ENCODE measurements around the gene CLDN5.

CLDN5 gene

DNA sequence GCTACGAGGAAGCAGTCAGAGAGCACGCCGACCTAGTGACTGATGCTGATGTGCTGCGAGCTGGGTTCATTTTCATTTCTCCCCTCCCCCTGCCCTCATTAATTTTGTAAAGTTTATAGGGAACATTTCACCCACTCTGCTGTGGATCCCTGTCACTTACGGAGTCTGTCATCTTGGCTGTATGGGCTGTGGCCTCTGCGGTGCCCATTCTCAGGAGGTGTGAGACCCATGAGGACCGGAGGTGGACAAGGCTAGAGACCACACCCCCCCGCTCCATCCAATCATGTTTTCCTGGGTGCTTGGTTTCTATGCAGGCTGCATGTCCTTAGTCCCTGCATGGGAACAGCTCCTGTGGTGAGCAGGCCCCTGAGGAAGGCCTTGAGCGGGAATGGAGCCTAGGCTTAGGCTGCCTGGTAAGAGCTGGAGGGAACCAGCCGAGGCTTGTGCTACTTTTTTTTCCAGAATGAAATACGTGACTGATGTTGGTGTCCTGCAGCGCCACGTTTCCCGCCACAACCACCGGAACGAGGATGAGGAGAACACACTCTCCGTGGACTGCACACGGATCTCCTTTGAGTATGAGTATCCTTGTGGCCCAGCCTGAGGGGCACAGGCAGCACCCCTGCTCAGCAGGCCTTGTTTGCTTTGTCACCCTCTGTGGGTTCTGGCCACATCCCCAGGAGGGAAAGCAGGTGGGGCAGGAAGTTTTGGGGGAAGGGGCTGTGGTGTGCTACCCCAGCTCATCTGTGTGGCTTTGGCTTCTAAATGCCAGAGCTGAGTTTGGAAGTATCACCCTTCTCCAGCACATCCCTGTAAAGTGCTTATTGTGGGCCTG, 19.1 kb downstream of the CLDN5 start:
- no peak for DNase-seq (ENCODE audit: low spot score)

DNA sequence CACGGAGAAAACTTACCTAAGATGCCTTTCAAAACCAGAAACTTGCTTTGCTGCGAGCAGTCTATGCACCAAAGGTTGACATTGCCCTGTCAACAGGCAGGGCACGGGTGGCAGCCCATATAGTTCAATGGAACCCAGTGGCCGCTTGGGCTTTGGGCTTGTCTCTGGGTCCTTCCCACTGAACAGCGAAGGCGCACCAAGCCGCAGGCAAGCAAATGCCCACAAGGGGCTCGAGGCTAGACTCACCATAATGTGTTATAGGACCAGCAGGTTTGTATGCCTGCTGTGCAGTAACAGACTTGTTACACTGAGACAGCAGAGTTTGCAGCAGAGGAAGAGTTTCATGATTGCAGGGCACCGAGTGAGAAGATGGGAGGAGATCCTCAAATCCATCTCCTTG, 20.3 kb downstream of the CLDN5 start:
- no peak for DNase-seq (ENCODE audit: low spot score)

GRCh38 chr22:19503367-19503766, 20.8 kb downstream of the CLDN5 start:
- no peak for DNase-seq (ENCODE audit: low spot score)

GRCh38 chr22:19501897-19502447, 22.2 kb downstream of the CLDN5 start:
- no peak for DNase-seq (ENCODE audit: low spot score)

DNA sequence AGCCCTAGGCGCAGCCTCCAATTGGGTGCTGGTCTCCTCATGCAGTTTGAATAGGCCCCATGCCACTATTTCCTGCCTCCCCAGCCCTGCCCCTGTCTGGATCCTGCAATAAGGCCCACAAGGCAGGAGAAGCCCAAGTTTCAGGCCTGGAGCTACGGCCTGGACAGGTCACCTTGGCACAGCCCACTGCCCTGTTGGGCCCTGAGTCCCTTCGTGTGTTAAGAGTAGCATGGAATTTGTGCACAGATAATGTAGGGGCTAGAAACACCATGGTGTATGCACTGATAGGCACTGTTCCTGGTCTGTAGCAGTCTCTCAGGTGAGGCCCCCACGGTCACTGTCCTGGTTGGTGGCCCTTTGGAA, 24.3 kb downstream of the CLDN5 start:
- DNase-seq (ENCODE audit: low spot score) = no peak

- no peak for DNase-seq (ENCODE audit: low spot score)
Observed at GRCh38 chr22:19499236-19499879, 24.9 kb downstream of the CLDN5 start.

- DNase-seq (ENCODE audit: low spot score) = no peak
Observed at GRCh38 chr22:19498866-19499190, 25.4 kb downstream of the CLDN5 start.

- DNase-seq (ENCODE audit: low spot score) = no peak
Observed at GRCh38 chr22:19498154-19498865, 25.9 kb downstream of the CLDN5 start.

DNA sequence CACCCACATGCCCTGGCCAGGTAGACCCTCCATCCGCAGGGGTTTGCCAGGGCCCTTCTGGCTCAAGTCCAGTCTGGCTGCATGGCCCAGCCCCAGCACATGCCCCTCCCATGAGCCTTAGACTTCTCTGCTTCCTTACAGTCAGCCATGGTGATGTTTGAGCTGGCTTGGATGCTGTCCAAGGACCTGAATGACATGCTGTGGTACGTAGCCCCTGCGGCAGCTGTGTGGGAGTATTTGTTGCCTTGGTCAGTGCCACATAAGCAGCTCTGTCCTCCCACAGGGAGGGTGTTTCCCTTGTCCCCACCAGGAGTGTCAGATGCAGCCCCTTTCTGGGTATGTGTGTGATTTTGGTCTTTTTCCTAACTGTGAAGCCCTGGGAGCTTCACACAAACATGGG, 27.0 kb downstream of the CLDN5 start:
- no peak for DNase-seq (ENCODE audit: low spot score)

DNA sequence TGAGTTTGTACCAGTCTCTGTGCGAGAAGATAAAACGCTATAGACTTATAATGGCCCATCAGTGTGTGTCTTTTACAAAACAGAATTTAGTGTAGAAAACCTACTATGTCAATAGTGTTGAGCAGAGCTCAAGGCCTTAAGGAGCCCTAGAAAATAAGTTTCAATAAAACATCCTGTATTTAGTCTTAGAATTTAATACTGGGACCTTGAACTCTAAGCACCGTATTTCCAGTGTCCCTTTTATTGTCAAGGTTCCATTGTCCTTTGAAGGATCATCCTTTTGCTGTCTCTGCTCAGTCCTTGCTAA, 27.9 kb downstream of the CLDN5 start:
- DNase-seq (ENCODE audit: low spot score) = no peak

GRCh38 chr22:19495562-19496323, 28.5 kb downstream of the CLDN5 start:
- no peak for DNase-seq (ENCODE audit: low spot score)

DNA sequence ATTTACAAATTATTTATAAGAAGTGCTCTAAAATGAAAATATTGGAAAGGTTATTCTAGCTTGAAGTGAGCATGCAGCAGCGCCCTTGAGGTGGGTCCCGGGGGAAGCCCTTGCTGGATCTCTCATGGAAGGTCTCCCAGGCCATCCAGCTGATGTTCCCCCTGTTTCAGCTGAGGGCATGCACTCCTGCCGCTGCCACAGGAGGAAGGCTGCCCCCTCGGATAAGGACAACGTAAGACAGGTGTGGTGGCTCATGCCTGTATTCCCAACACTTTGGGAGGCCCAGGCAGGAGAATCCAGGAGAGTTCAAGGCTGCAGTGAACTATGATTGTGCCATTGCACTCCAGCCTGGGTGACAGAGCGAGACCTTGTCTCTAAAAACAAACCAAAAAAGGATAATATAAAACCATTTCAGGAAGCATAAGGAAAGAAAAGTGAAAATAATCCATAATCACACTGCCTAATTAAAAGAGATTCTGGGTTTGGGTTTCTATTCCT, 29.5 kb downstream of the CLDN5 start:
- DNase-seq (ENCODE audit: low spot score) = no peak

DNA sequence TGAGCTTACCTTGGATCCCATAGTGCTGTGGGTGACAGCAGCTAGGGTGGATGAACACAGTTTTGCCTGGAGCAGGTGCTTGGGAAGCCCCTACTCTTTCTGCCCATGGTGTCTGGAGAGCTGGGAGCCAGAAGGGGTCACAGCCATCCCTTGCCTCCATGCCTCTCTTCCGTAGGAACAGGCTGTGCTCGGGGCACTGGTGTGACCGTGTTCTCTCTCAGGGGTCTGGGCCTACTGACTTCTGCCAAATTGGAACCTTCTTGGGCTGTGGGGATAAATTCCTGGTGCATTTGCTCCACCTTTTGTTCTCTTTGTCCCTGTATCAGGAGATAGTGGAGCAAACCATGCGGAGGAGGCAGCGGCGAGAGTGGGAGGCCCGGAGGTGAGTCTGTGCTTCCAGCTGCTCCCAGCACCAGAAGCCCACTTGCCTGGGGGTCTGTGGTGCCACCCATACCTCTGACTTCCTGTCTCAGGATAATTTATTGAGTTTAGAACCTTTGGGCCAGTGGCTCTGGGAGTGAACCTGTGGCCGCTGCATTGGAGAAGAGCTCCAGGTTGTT, 30.1 kb downstream of the CLDN5 start:
- no peak for DNase-seq (ENCODE audit: low spot score)

- no peak for DNase-seq (ENCODE audit: low spot score)
Observed at GRCh38 chr22:19492504-19493174, 31.6 kb downstream of the CLDN5 start.

DNA sequence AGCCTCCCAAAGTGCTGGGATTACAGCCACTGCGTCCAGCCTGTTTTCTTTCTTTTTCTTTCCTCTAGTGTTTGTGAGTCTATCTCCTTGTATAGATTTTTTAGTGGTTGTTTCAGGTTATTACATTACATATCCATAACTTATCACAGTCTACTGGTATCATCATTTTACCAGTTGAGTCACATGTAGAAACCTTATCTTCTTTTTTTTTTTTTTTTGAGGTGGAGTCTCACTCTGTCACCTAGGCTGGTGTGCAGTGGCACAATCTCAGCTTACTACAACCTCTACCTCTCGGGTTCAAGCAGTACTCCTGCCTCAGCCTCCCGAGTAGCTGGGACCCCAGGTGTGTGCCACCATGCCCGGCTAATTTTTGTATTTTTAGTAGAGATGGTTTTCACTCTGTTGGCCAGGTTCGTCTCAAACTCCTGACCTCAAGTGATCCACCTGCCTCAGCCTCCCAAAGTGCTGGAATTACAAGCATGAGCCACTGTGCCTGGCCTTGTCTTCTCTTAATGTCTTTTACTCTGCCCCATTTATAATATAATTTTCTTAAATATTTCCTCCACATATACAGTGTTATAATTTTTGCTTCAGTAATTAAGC, 33.5 kb downstream of the CLDN5 start:
- DNase-seq (ENCODE audit: low spot score) = no peak

- DNase-seq (ENCODE audit: low spot score) = no peak
Observed at GRCh38 chr22:19488884-19489843, 35.0 kb downstream of the CLDN5 start.

DNA sequence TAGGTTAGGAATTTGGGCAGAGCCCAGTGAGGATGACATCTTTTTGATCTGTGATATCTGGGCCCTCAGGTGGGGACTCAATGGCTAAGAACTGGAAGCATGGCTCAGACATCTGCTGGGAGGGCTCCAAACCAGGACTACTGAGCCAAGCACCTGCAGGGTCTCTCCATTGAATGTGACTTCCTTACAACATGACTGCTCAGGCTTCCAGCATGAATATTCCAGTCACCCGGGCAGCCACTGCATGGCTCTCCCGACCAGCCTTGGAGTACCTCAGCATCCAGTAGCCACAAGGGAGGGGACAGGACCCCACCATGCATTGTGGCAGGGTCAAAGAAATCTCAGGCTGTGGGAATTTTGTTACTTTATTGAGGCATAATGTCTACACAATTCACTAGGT, 35.9 kb downstream of the CLDN5 start:
- no peak for DNase-seq (ENCODE audit: low spot score)

- DNase-seq (ENCODE audit: low spot score) = no peak
Observed at GRCh38 chr22:19483481-19484244, 40.5 kb downstream of the CLDN5 start.

GRCh38 chr22:19482297-19482696, 41.9 kb downstream of the CLDN5 start:
- DNase-seq (ENCODE audit: low spot score) = no peak

Measured in left forelimb (tissue), 1 donor.